HG02588 (cell line): ENCODE measurements around the gene IL1RL2.

Source experiments
- ATAC-seq: cut with Tn5 transposase; IDR thresholded peaks from one replicate; pipeline ENCODE4 v1.9.1; 2021; ENCODE audit warnings: mild to moderate bottlenecking, moderate library complexity; ENCODE audit not compliant: unreplicated experiment

The IL1RL2 gene

GRCh38 chr2:102186791-102187495 lies at the start of gene IL1RL2:
Gene IL1RL2 (plus strand): TSS chr2:102187023. CDS start chr2:102187868, 845 bp downstream.
- no peak for ATAC-seq

DNA sequence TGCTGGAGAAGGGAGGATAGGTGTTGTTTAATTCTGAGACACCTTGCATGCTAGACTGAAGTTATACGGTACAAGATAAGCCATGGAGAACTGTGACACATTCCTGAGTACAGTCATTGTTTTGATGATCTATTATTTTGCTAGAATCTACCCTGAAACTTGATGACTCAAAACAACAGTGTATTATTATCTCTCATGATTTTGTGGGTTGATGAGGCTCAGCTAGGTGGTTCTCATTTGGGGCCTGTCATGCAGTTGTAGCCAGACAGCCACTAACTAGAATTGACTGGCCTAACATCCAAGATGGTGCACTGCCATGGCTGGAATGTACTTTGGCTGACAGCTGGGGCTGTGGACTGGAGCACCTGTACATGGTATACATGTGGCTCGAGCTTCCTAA lies 49.7 kb upstream of the IL1RL2 start:
- ATAC-seq: no peak

DNA sequence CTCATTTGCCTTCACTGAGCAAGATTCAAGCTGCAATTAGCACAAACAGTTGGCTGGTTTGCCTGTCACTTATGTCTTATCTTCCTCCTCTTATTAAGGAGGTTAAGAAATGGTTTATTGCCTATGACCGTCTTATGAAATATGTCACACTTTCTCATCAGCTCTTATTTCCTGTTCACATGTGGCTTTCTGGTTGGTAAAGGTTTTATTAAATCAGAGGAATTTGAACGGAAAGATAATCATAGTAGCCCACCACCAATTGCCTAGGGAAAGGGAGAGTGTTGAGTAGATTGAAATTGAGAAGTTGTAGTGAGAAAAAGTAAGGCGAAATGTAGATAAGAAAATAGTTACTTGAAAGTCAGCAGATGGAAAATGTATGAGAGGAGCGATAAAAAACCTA lies 48.5 kb upstream of the IL1RL2 start:
- ATAC-seq: no peak

- ATAC-seq: no peak
Measured at GRCh38 chr2:102139851-102140250, 47.0 kb upstream of the IL1RL2 start.

DNA sequence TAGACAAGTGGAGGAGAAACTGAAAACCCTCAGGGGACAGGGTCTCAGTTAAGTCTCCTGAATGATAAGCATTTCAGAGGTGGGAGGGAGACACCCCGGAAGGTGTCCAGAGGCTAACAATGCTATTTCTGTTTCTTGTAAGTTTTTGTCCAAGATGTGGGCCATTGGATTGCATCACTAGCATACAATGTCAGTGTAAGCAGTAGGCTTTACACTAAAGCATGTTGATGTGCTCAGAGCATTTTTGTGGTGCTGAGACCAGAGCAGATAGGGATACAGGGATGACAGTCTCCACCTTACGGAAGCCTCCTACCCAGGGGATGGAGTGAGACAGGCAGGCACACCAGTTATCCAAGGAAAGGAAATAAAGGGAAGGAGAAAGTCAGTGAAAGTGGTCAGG lies 46.4 kb upstream of the IL1RL2 start:
- no peak for ATAC-seq

GRCh38 chr2:102141011-102141943 lies 45.5 kb upstream of the IL1RL2 start:
- no peak for ATAC-seq

GRCh38 chr2:102141970-102142828 lies 44.6 kb upstream of the IL1RL2 start, which contains the start of gene IL1R1:
Gene IL1R1 (plus strand): TSS chr2:102142746. CDS start chr2:102157725, 14,979 bp downstream.
- no peak for ATAC-seq

- no peak for ATAC-seq
Measured at GRCh38 chr2:102142829-102143449, 43.9 kb upstream of the IL1RL2 start.

- ATAC-seq: no peak
Measured at GRCh38 chr2:102143450-102143985, 43.3 kb upstream of the IL1RL2 start.

GRCh38 chr2:102144128-102144527 lies 42.7 kb upstream of the IL1RL2 start:
- ATAC-seq: no peak

DNA sequence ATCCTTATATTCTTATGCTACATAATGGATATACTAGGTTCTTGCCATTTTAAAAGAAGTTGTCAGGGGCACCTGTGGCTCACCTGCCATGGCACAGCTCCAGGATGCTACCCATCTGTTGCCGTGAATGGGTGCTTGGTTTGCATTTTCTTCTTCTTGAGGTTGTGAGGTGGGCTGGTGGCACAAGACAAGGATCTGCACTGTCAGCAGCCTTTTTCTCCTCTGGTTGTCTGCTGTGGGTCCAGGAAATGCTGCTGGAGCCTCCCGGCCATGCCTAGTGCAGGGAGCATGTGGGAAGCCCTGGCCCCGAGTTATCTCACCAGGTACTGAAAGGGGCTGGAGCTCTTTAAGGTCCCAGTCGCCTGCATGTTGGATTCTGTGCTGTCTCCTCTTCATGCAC lies 41.7 kb upstream of the IL1RL2 start:
- ATAC-seq: no peak

DNA sequence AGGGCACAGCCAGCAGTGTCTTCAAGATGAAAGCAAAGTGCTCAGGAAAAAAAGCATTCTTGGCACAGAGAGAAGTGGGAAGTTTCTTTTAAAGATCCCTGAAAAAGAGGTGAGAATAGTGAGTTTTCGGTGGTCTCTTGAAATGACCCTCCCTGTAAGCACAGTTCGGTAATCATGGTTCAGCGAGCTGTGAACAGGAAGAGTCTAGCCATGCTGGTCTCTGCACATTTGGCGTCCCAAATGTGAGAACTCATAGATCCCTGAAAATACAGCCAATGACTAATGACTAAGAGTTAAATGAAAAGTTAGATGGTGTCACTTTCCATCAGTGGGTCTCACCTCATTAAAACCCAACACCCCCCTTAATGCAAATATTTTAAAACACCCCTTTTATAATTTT lies 40.9 kb upstream of the IL1RL2 start:
- no peak for ATAC-seq

GRCh38 chr2:102147935-102148334 lies 38.9 kb upstream of the IL1RL2 start:
- ATAC-seq: no peak

- no peak for ATAC-seq
Measured at GRCh38 chr2:102149243-102149642, 37.6 kb upstream of the IL1RL2 start.

DNA sequence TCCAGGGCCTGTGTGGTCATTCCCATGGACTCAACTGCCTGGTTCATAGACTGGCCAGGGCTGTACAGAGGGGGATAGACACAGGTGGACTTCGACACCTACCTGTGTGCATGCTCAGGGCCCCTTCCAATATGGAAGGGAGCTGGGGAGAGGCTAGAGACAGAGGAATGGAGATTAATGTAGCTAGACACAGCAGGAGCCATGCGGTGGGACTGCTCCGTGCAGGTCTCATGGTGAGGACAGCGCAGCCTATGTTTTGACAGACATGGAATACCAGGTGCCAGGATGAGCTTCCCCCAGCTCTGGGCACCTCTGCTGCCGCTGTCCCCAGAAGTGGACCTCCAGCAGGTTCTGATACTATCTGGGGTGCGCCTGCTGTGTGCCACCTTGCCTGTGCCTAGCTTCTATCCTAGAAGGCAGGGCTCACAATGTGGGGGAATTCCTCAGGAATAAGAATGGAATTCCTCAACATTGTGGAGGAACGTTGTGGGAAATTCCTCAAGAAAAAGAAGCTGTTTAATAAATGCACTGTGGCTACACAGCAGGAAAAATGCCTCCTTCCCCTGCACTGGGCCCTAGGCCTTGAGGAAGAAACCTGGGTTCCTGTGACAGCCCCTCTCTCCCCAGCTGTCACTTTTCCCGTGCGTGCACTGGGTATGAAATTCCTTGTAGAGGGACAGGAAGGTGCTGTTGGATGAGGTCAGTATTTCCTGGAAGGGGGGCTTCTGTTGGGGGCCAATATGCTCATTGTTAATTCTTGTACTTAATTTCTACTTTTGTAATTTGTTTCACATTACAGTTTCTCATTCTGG lies 37.0 kb upstream of the IL1RL2 start:
- ATAC-seq: no peak

DNA sequence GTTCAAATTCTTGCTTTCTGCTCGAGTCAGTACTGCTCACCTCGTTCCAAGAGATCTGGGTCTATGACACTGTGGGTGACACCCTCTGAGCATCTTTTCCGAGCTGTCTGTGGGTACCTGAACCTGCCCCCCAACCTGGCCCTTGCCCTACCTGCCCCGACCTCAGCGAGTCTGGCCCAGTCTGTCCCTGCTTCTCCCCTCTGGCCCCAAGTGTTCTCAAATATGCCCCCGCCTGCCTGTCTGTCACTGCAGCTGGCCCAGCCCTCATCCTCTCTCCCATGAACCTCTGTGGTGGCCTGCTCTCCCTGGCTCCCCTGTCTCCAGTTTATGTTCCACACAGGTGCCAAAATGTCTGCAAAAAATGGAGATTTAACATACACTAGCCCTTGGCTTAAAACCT lies 32.5 kb upstream of the IL1RL2 start:
- ATAC-seq: no peak

- no peak for ATAC-seq
Measured at GRCh38 chr2:102154946-102155702, 31.7 kb upstream of the IL1RL2 start.

DNA sequence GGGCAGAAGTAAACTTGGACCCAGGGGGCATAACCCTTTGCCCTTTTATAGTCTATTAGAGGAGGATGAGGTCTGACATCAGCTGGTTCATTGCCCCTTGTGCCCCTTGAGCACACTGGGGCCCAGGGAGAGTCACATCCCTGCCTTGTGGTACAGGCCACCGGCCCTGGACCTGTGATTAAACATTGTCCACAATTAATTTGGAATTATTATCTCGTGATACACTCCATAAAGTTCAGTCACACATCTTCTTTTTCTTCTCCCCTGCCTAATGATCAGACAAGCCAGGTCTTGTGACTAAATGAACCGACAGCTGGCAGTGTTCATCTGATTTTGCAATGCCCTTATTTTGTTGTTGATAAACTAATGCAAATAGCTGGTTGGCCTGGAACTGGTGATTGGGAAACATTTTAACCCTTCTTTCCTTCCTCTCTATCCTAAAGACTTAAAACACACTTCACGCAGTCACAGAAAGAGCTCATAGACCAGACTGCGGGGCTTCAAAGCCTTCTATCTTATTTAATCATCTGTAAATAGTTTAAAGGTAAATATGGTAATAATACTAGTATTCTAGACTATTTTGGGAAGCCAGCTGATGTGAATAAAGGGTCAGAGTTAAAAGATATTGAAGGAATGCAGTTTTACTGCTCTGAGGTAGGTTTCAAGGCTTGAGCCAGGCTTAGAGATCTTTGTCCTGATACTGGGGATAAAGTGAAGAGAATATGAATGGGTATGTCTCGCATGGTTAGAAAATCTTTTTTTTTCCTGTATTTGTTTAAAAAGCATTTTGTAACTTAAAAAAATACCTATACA lies 30.9 kb upstream of the IL1RL2 start:
- no peak for ATAC-seq
